Hepatocyte (in vitro differentiated cells): ENCODE data around the gene SFXN5. TPM values are rescaled to one million over a fixed set of nuclear protein-coding genes. Genes with fewer than 3 reads are reported as not detected.
A peak's percentile ranks its signal among the peaks of the same experiment; 100 is the strongest.

Experiments
- DNase-seq: peaks from one replicate; pipeline ENCODE4 v3.0.0-alpha.2; 2016; ENCODE audit warnings: low spot score
- H2AFZ ChIP-seq: fragments of 200-600 bp; sonication (generic); 2 replicates; pipeline ENCODE4 v1.6.0; 2016; ENCODE audit warnings: antibody characterized with exemption, mild to moderate bottlenecking
- H3K27ac ChIP-seq: fragments of 200-600 bp; sonication (generic); 2 replicates; pipeline ENCODE4 v1.5.1; 2016; ENCODE audit warnings: mild to moderate bottlenecking
- H3K27me3 ChIP-seq: fragments of 200-600 bp; sonication (generic); 2 replicates; pipeline ENCODE4 v1.6.1; 2016
- H3K36me3 ChIP-seq: fragments of 200-600 bp; sonication (generic); replicated peaks from 2 replicates; pipeline ENCODE4 v1.5.1; 2016; ENCODE audit warnings: low read depth; ENCODE audit not compliant: insufficient read depth
- H3K4me1 ChIP-seq: fragments of 200-600 bp; sonication (generic); 2 replicates; pipeline ENCODE4 v1.5.1; 2016; ENCODE audit warnings: mild to moderate bottlenecking, moderate library complexity; ENCODE audit not compliant: insufficient read depth
- H3K4me2 ChIP-seq: fragments of 200-600 bp; sonication (generic); 2 replicates; pipeline ENCODE4 v1.6.0; 2016
- H3K4me3 ChIP-seq: fragments of 200-600 bp; sonication (generic); 2 replicates; pipeline ENCODE4 v1.5.1; 2016; ENCODE audit warnings: mild to moderate bottlenecking
- H3K79me2 ChIP-seq: fragments of 200-600 bp; sonication (generic); 2 replicates; pipeline ENCODE4 v1.6.0; 2017; ENCODE audit warnings: mild to moderate bottlenecking
- H3K9me2 ChIP-seq: fragments of 200-600 bp; sonication (generic); replicated peaks from 2 replicates; pipeline ENCODE4 v1.6.0; 2017; ENCODE audit warnings: mild to moderate bottlenecking; ENCODE audit not compliant: insufficient read depth
- H3K9me3 ChIP-seq: fragments of 200-600 bp; sonication (generic); 2 replicates; pipeline ENCODE4 v1.5.1; 2016; ENCODE audit warnings: low read depth, mild to moderate bottlenecking
- H4K20me1 ChIP-seq: fragments of 200-600 bp; sonication (generic); 2 replicates; pipeline ENCODE4 v1.6.0; 2016; ENCODE audit warnings: mild to moderate bottlenecking; ENCODE audit not compliant: insufficient read depth, poor library complexity, severe bottlenecking
- EZH2 ChIP-seq: fragments of 200-600 bp; sonication (generic); IDR thresholded peaks from 2 replicates; pipeline ENCODE4 v1.6.1; 2016; ENCODE audit warnings: antibody characterized with exemption, mild to moderate bottlenecking, borderline replicate concordance
- EZH2phosphoT487 ChIP-seq: fragments of 200-600 bp; sonication (generic); IDR thresholded peaks from one replicate; pipeline ENCODE4 v1.6.1; 2018; ENCODE audit warnings: antibody characterized with exemption, mild to moderate bottlenecking, low read depth, moderate library complexity; ENCODE audit not compliant: unreplicated experiment, severe bottlenecking
- WGBS: methylation state at CpG from one replicate; pipeline ENCODE4 v1.1.6; 2016; ENCODE audit warnings: low lambda C conversion rate; ENCODE audit errors: missing lambda C conversion rate; 5-methylcytosine and 5-hydroxymethylcytosine counted together
- polyA plus RNA-seq: library from polyadenylated mRNA; unstranded; fragments of >200 nt; fragmentation: Nextera tagmentation; extraction: Ambion mirVana; gene quantifications from 2 replicates; pipeline ENCODE4 v1.2.1, GENCODE V29; 2016
- total RNA-seq: library from RNA; depleted of rRNA; stranded (reverse); fragments of >200 nt; gene quantifications from 2 replicates; pipeline ENCODE4 v1.2.3, GENCODE V29; 2014
- TF ChIP-seq, protein P1 (sequence below): fragments of 200-600 bp; sonication (generic); IDR thresholded peaks from 2 replicates; pipeline ENCODE4 v1.5.1; 2016; ENCODE audit warnings: antibody characterized with exemption, mild to moderate bottlenecking; ENCODE audit not compliant: poor library complexity

The SFXN5 gene
- total and polyA plus RNA-seq, 2 experiments from 2014 or later, result 25.8 to 34.6 TPM

DNA sequence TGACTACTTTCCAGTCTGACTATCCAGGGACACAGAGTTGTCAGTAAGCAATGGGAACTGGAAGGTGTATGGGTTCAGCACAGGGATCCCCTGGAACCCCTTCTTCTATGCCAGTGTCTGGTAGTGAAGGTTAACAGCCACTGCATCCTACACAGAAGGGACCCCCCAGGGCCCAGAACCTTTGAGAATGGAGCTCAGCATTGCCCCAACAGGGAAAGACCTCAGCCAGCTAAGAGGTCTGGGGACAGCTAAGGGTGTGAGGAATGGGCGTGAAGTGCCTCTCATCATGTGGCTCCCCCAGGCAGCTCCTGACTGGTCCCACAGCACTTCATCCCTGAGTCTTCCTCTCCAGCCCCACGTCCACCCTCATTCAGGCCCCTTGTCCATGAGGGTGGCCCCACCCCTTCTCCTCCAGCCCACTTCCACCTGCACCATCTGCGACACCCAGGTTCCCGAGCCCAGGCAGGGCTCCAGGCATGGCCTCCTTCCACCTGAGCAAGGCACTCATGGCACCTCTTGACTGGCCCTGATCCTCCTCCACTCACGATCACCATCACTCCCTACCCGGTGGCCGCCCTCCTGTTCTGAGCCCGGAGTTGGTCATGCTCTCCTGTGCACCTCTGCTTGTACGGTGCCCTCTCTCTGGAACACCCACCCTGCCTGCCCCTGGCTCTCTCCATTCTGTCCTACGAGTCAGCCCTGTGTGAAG lies 77.1 kb downstream of the SFXN5 start:
- Histone ChIP-seq H3K4me3 (no peak overlapping the region), H3K79me2 (no peaks in the 10 kb centered on the region), H3K27me3 (no peaks in the 10 kb centered on the region), H3K4me2 (no peak overlapping the region), H3K9me3 (no peaks in the 10 kb centered on the region), H3K36me3 (no peaks in the 10 kb centered on the region), H3K9me2 (no peaks in the 10 kb centered on the region), H3K4me1 (no peaks in the 10 kb centered on the region), H4K20me1 (no peaks in the 10 kb centered on the region), H3K27ac (no peak overlapping the region), H2AFZ (no peak overlapping the region)
- TF ChIP-seq EZH2 (no peak), EZH2phosphoT487 (no peak)
- TF ChIP-seq, protein P1, sequence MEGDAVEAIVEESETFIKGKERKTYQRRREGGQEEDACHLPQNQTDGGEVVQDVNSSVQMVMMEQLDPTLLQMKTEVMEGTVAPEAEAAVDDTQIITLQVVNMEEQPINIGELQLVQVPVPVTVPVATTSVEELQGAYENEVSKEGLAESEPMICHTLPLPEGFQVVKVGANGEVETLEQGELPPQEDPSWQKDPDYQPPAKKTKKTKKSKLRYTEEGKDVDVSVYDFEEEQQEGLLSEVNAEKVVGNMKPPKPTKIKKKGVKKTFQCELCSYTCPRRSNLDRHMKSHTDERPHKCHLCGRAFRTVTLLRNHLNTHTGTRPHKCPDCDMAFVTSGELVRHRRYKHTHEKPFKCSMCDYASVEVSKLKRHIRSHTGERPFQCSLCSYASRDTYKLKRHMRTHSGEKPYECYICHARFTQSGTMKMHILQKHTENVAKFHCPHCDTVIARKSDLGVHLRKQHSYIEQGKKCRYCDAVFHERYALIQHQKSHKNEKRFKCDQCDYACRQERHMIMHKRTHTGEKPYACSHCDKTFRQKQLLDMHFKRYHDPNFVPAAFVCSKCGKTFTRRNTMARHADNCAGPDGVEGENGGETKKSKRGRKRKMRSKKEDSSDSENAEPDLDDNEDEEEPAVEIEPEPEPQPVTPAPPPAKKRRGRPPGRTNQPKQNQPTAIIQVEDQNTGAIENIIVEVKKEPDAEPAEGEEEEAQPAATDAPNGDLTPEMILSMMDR, result no peak
- 93% methylated on average over 10 of the region's 10 CpGs for WGBS
- no peak for DNase-seq

DNA sequence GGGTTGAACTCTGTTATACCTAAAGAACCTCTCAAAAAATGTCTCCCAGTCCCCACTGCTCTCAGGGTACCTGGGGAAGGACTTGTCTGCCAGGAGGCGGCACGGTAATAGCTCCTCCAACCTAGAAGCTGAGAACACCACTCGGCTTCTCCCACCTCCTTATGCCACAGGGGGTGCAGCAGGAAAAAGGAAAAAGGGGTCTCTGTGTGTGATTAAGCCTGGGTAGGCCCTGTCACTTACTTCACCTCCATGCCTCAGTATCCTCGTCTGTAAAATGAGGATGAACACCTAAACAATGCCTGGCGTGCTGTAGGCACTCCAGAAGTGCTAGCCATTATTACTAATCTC lies 77.6 kb downstream of the SFXN5 start:
- DNase-seq, result no peak
- Histone ChIP-seq H3K9me3 (no peaks in the 10 kb centered on the region), H3K36me3 (no peaks in the 10 kb centered on the region), H3K27ac (no peak overlapping the region), H3K27me3 (no peaks in the 10 kb centered on the region), H3K79me2 (no peaks in the 10 kb centered on the region), H3K9me2 (no peaks in the 10 kb centered on the region), H2AFZ (no peak overlapping the region), H4K20me1 (no peaks in the 10 kb centered on the region), H3K4me3 (no peak overlapping the region), H3K4me2 (no peak overlapping the region), H3K4me1 (no peaks in the 10 kb centered on the region)
- 91% methylated on average over 5 of the region's 5 CpGs for WGBS
- TF ChIP-seq EZH2 (no peak), EZH2phosphoT487 (no peak)
- TF ChIP-seq, protein P1, result no peak

DNA sequence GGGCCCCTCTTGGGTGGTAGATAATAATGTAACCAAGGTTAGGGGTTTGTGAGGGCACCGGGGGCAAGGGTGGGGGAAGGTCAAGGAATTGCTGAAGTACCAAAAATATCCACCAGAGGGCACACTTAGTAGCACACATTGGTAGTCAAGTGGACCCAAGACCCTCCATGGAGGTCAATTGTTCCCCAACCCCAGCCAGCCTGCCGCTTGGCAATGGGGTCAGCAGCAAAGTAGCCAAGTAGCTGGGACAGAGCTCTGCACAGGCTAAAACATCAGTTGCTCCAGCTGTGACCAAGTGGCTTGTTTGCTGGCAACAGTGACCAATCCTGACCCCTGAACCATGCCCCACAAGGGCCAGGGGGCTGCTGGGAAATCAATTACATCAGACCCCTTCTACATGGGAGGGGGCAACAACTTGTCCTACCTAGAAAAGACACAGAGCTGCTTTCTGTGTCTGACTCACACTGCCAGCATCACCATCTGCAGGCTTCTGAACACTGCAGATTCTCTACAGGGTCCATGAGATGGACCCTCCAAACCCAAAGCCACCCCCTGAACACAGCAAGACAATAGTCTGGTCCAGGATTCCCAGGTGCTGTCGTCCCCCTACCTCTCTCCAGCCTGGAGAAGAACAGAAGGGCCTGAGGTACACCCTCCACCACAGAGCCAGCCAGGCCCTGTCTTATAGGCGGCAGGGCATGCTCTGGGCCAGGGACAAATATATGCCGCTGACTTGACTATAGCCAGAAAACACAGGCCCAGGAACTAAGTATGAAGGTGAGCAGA lies 78.2 kb downstream of the SFXN5 start:
- DNase-seq, result peak; percentile 61
- H3K27ac ChIP-seq, result no peak overlapping the region
- no peaks in the 10 kb centered on the region for H4K20me1 ChIP-seq
- H3K79me2 ChIP-seq, result no peaks in the 10 kb centered on the region
- H3K36me3 ChIP-seq, result no peaks in the 10 kb centered on the region
- no peaks in the 10 kb centered on the region for H3K9me3 ChIP-seq
- H3K4me2 ChIP-seq, result no peak overlapping the region
- 64% methylated on average over 5 of the region's 5 CpGs for WGBS
- TF ChIP-seq, protein P1, result peak; percentile 66
- TF ChIP-seq EZH2phosphoT487, result no peak
- TF ChIP-seq EZH2, result no peak
- H3K4me1 ChIP-seq, result no peaks in the 10 kb centered on the region
- H3K4me3 ChIP-seq, result no peak overlapping the region
- no peak overlapping the region for H2AFZ ChIP-seq
- no peaks in the 10 kb centered on the region for H3K9me2 ChIP-seq
- no peaks in the 10 kb centered on the region for H3K27me3 ChIP-seq
